GM21423 (cell line): ENCODE data around the gene NCBP3.
"Not testable (repeated sequence)": the region's sequence is repeated elsewhere in the genome, so short reads cannot be mapped to it uniquely, and the experiment has no call there.

Experiments used
- ATAC-seq: cut with Tn5 transposase; IDR thresholded peaks from one replicate; pipeline ENCODE4 v1.9.1; 2021; ENCODE audit warnings: mild to moderate bottlenecking, moderate library complexity; ENCODE audit not compliant: unreplicated experiment

NCBP3 gene

DNA sequence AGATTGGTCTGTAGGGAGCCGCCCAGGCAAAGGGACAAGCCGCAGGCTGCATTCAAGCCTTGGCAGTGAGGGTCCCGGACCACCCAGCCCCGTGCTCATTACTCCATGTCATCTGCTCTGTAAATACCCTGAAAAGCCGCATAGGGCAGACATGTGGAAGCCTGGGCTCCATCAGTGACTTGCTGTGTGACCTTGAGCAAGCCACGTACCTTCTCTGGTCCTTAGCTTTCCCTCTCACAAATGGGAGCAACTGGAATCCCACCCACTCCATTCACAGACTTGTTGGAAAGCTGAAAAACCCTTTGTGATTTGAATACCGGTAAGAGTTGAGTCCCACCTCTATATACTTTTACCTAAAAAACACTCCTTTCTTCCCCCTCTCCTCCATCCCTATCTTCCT lies 34.9 kb upstream of the NCBP3 start:
- ATAC-seq: no peak

DNA sequence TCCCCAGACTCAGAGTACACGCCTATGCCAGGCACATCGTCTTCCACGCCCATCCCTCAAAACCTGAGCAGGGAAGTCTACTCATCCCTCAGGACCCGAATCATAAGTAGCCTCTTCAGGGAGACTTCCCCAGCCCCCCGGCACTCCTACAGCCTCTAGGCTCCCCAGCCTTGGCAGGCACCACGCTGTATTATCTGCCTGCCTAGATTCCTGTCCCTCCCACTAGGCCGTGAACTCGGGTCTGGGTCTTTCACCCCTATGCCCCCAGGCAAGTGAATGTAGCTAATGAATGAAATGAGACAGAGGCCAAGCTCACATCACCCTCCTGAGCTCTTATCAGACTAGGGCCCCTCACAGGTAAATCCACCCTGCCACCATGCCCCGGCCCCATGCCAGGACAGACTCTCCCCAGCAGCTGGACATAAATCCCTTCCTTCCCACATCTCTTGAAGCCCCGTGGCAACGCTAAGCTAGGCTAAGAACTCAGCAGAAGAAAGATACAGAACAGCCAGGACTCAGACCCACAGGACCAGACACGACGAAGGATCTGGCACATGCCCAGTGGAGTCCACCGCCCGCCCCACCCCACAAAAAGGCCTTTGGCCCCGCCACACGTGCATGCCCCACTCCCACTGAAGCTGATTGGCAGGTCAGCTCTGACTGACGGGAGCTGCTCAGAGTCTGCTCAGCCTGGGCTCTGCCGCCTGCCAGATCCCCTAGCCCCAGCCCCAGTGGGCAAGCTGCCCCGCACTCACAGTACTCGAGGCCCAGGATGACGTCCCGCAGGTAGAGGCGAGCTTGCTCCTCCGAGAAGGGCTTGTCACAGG lies 33.8 kb upstream of the NCBP3 start:
- ATAC-seq: no peak

DNA sequence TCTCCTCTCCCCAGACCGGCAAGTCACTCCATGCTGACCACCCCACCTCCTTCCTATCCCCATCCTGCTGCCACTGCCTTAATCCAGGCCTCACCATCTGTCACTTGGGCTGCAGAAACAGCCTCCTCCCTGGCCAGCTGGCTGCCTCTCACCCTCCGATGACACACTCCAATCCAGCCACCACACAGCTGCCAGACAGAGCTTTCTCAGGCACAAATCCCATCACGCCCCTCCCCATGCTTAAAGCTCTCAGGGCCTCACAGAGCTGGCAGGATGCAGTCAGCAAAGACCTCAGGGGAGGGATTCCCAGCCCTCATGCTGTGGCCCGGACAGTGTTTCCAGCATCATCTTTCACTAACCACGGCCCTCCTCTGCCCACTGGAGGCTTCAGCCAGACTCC lies 33.1 kb upstream of the NCBP3 start:
- ATAC-seq: no peak

DNA sequence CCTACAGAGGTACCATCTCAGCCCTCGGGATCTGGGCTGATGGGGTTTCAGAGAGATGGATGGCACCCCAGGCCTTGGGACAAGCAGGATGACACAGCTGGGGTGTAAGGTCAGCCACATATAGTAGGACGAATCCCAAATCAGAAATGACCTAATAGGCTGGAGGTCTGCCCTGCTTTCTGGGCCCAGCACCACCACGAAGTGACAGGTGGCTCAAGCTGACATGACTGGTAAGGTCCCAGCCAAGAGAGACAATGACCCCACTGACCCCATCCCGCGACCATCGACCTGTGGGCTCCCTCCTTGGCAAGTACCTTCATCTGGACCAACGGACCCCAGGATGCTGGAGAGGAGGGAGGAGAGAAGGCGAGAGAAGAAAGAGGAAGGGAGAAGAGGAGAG lies 31.2 kb upstream of the NCBP3 start:
- no peak for ATAC-seq

DNA sequence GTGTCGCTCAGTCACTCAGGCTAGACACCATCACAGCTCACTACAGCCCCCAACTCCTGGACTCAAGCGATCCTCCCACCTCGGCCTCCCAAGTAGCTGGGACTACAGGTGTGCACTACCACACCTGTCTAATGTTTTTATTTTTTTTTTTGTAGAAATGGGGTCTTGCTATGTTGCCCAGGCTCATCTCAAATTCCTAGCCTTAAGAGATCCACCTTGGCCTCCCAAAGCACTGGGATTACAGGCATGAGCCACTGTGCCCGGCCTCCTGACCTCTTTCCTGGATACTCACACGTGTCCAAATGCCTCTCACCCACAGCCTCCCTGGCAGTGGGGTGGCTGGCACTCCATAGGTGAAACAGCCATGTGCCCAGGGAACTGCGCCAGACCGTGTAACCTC lies 29.3 kb upstream of the NCBP3 start:
- no peak for ATAC-seq

DNA sequence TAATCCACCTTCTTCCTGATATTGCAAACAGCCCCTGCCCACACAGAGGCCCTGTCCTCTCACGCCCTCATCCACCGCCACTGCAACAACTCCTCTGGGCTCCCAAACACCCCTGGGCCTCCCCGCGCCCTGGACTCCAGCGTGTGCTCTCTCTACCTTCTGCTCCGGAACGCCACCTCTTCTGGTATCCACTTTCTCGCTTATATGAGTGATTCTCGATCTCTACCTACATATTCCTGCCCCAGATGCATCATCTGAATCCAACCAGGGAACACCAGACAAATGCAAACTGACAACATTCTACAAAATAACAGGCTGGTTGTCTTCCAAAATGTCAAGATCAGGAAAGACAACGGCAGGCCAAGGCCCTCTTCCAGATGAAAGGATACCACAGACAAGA lies 27.8 kb upstream of the NCBP3 start:
- ATAC-seq: no peak

DNA sequence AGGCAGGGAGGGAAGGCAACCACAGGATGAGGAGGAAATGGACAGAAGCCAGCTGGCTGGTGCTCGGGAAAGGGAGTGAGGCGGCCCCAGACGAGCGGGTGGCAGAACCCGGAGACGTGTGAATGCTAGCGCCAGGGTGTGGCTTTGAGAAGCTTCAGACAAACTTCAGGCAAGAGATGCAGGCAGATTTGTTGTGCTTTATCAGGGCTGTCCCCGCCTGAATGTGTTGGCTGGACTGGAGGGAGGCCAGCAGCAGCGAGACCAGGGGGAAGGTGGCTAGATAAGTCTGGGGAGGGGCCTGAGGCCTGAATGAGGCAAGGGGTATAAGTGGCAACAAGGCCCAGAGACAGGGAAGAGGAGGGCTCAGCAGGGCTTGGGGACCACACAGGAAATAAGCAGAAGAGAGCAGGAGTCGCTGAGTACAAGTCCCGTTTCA lies 24.8 kb upstream of the NCBP3 start:
- ATAC-seq: no peak

DNA sequence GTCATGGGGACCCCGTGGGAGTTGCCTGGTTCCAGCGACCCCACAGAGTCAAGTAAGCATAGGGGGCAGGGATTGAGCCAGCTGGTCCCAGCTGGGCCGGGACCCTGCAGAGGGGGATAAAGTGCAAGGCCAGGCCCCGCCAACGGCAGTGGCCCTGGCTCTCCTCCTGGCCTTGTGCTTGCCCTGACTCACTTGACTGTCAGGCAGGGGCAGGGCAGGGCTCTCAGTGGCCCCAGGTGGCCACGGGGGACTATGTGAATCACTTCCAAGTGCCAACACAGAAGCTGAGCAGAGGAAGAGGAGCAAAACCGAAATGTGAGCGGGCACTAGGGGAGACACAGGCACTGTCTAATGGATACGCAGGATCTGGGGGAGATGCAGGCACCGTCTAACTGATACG lies 21.6 kb upstream of the NCBP3 start:
- no peak for ATAC-seq

DNA sequence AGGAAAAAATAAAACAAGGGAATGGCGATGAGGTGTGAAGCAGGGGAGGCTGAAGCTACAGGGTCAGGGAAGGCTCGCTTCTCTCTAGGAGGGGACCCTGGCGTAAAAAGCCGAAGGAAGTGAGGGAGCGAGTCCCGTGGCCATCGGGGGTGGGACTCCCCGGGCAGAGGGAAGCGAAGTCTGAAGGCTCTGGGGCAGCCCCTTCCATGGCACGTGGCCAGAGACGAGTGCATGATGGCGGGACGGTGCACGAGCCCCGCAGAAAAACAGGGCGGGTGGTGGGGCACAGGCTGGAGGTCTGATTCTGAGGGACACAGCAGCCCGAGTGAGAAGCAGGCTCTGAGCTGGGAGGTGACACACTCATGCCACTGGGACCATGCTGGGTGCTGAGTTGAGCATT lies 21.1 kb upstream of the NCBP3 start:
- no peak for ATAC-seq

DNA sequence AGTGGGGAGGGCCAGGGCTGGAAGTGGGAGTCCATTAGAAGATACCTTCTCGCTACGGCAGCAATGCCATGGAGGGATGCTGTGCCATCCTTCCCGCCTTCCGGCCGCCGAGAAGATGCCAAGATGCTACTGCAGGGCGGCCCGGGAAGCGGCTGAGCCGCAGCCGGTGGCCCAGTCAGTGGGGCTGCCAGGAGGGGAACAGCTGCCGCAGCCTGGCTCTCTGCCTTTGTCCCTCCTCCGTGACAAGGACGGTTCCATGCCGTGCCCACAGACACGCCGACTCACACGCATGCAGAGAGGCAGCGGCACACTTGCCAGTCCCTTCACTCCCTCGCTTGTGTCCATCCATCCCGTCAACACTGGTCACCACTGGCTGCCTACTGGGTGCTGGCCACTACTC lies 20.2 kb upstream of the NCBP3 start:
- ATAC-seq: no peak

DNA sequence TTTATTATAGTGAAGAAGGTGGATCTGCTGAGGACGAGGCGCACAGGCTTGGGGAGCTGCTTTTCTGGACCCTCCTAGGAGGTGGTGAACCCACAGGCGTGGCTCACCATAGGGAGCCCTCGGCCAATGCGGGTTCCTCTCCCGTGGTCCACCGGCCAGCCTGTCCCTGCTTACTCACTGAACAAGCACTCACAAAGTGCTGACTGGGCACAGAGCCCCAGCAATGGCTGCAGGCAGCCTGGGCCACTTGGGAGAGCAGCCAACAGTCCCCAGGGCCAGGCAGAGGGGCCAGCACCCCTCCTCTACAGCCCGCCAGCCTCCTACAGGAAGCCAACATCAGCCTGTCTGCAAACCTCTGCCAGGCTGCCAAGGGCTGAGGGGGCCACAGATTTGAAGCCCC lies 19.1 kb upstream of the NCBP3 start:
- ATAC-seq: no peak

DNA sequence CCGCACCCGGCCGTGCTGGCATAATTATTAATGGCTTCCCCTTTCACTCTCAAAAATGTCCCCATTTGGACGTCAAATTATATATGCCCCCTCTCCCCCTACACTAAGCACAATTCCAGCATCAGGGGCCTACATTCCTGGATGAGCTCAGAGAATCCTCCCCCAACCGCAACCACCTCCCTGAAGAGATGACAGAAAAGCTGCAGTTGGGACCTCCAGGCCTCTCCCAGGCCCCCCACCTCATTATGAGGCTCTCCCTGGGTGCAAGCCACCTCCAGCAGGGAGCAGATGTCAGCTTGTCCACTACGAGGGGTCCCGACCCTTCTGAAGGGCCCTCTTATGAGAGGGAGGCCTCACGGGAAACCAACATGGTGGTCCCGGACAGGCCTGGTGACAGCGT lies 18.5 kb upstream of the NCBP3 start:
- ATAC-seq: no peak

DNA sequence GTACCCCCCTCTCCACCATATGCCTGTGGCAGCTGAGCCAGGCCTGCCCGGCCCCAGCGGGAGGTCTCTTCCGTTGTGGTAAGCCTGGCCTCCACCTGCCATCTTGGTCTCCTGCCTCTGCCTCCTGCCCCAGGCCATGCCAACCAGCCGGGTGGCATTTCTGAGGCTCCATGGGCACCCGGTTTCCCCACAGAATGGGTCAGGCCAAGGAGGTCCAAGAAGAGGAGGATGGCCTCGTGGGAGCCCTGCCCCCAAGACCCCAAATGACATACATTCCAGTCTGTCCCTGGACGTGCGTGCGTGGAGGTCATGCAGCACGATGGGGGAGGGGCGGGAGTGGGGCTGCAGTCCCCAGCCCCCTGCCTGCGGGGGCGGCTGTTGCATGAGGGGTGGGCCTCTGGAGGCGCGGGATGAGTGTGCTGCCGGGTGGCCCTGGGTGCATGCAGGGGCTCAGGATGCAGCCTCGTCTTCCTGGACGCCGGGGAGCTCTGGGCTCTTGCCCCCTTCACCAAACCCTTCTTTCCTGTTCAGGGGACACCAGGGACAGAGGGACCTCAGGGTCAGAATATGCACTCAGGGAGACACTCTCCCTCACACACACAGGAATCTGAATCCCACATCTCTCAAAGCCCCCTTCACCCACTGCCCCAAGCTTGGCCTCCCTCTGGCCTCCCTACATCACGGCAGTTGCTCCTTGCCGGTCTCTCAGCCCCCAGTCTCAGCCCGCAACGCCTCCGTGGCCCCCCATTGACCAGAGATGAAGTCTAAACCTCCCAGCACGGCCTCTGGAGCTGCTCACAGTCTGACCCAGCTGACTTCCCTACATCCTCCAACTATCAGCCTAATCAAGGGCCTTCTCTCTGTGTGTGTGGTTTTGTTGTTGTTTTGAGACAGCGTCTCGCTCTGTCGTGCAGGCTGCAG lies 16.0 kb upstream of the NCBP3 start:
- no peak for ATAC-seq

DNA sequence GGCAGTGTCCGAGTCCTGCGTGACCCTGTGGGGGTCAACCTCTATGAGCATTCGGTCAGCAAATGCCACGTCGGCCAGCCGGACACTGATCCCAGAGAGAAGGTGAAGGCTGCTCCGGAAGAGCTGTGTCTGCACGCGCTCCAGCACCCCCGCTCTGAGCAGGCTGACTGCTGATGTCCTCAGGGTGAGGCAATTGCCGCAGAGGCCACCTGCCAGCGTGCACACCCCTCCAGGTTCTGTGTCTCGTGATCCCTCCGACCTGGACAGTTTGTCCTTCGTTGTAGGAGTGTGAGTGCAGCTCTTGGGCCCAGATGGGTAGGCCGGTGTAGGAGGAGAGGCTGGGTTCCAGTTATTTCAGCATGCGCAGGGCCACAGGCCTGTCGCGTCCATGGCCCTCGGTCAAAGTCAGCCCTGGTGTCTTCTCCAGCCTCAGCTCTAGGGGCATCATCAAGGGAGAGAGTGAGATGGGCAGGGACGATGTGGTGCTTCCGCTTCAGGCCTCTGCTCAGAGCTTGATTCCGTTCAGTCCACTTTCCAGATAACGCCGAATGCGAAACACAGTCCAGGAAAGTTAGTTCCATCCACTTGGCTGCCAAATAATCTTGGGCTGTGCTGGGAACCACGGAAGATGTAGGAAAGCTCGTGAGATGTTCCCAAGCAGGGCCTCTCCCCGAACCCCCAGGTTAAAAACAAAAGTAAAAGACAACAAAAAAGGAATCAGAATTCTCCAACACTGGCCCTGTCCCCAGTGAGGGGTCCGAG lies 15.1 kb upstream of the NCBP3 start:
- no peak for ATAC-seq

DNA sequence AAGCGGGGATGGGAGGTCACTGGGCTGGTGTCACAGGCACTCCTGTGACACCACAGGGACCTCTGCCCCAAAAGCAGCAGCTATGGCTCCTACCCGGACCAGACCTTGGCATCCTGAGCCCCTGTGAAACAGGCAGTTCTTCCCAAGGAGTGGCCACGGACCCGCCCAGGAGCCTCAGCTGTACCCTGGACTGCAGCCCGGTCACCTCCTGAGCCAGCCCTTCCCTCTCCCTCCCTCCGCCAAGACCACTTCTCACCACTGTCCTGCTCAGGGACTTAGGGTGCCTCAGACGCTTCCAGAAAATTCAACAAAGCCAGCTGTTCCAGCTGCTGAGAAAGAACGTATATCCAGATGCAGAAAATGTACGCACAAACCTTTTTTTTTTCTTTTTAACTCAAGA lies 13.9 kb upstream of the NCBP3 start:
- no peak for ATAC-seq

DNA sequence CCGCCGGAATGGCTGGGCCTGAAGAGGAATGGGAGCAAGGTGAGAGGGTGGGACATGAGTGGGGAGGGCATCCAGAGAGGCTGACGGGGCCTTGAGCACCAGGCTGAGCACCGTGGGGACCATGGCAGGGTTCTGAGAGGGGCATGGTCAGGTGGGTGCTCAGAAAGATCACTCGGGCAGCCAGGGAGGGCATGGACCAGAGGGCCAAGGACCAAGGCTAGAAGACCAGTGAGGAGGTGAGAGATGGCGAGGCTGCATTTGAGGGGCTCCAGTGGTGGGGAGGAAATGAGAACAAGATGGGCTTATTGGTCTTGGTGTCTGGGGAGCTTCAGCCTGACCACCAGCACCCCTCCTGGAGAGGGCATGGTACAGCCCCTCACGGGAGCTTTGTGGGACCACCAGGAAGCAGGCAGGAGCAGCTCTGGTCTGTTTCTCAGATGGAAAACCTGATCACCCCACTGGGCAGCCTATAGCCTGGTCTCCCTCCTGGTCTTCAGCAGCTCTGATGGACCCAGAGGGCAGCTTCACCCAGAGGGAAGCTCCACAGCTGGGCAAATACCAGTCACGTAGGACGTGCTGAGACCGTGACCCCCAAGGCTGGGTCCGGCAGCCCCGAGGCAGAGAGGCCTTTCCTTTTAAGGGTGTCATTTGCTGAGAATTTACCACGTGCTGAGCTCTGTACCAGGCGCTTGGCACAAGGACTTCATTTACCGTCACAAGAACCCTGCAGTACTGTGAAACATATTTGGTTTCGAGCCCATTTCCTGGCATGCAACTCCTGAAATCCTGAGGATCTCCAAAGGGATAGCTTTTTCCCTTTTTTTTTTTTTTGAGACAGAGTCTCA lies 11.4 kb upstream of the NCBP3 start:
- no peak for ATAC-seq

DNA sequence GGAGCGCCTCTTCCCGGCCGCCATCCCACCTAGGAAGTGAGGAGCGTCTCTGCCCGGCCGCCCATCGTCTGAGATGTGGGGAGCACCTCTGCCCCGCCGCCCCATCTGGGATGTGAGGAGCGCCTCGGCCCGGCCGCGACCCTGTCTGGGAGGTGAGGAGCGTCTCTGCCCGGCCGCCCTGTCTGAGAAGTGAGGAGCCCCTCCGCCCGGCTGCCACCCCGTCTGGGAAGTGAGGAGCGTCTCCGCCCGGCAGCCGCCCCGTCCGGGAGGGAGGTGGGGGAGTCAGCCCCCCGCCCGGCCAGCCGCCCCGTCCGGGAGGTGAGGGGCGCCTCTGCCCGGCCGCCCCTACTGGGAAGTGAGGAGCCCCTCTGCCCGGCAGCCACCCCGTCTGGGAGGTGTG lies 8.2 kb upstream of the NCBP3 start:
- ATAC-seq: not testable (repeated sequence)

DNA sequence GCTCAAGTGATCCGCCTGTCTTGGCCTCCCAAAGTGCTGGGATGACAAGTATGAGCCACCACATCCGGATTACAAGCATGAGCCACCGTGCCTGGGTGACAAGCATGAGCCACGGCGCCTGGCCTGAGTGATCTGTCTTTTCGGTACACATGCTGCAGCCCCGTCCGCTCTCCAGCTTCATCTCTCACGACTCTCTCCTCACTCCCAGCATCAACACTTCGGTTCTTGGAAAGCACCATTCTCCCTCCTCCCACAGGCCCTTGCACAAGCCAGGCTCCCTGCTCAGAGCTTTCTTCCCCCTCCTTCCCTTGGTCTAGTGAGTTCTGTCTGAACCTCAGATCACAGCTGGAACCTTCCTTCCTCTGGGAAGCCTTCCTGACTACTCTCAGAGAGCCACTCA lies 6.5 kb upstream of the NCBP3 start:
- ATAC-seq: no peak

DNA sequence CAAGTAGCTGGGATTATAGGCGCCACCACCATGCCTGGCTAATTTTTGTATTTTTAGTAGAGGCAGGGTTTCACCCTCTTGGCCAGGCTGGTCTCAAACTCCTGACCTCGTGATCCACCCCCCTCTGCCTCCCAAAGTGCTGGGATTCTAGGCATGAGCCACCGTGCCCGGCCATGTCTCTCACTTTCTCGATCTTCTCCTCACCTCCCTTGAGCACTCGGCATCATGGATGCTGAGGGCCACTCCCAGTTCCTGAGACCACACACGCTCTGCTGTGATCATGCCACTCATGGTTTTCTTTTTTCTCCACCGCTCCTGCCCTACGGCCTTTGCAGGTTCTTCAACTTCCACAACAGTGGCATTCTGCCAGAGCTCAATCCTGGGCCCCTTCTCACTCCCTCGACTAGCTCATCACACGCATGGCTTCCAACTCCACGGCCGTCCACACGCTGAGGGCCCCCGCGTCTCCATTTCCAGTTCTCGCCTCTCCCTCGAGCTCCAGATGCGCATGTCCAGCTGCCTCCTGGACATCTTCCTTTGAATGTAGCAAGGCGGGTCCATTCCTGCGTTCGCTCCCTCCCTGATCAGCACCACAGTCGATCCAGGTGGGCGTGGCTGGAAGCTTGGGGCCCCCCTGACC lies 5.5 kb upstream of the NCBP3 start:
- no peak for ATAC-seq

DNA sequence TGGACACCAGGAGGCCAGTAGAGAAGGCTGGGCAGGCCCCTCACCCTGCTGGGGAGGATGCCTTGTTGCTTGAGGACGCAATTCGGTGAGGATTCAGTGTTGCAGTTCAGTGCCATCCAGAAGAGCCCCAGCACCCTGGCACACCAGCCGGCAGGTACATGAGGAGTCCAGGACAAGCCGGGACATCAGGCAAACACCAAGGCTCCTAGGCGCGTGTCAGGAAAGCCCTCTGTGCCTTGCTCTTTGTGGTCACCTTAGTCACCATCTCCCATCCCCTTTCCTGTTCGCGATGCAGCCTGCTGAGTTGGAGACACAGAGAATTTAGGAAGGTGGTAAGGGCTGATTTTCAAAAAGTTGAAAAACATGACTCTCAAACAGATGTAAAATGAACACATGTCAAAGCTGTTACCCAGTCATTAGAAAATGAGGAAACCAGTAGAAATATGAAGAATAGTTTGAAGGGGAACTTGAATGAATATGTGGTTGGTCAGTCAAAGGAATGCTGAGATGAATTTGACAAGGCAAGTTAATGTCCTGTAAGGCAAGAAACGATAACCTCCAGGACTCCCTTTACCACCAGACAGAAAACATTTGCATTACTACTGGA lies 2.3 kb upstream of the NCBP3 start:
- no peak for ATAC-seq
